HG02884 (cell line): Measurements from ENCODE around the gene GALNT17.

ENCODE experiments used
- ATAC-seq: cut with Tn5 transposase; IDR thresholded peaks from one replicate; pipeline ENCODE4 v1.9.1; 2021; ENCODE audit warnings: mild to moderate bottlenecking, moderate library complexity; ENCODE audit not compliant: unreplicated experiment

Gene GALNT17

DNA sequence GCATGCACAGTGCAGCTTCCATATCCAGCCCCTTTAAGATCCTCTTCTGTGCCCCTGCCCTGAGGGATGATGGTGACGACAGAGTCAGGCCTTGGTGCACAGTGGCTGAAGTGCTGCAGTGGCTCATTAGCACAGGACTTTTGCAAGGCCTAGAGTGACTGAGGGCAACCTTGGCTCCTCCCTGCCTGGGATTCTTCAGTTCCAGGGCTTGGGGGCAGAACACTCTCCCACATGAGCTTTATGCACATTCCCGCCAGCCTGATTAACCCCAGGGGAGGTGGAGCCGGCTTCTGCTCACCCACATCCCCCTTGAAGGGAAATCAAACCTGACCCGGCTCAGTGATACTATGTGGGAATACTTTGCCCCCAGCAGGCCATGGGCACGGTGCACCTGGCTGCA is 253.4 kb downstream of the GALNT17 start:
- ATAC-seq = no peak

DNA sequence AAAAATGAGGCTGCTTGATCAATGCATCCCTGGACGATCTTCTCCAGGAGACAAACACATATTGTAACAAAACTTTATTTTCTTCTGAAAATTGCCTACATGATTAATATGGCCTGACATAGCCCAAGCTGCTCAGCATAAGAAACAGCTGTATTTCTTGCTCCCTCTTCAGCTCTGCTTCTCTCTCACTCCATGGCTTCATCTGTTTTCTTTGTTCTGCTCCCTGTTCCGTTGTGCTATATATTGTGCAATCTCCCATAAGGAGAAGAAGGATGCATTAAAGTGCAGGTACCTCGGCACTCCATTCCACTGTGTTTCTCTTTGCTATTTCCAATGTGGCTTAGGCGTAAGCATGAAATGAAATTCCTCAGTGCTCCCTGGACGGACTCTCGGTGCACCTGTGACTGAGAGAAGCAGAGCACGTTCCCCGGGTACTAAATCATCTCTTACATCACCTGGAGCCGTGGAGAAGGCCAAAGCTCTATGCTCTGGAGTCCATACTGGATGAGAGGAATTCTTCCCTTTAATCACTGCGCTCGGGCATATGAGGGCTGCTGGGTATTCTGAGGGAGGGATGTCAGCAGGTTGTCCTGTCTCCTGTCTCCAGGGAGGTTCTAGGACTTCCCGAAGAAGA is 254.3 kb downstream of the GALNT17 start:
- ATAC-seq = no peak

DNA sequence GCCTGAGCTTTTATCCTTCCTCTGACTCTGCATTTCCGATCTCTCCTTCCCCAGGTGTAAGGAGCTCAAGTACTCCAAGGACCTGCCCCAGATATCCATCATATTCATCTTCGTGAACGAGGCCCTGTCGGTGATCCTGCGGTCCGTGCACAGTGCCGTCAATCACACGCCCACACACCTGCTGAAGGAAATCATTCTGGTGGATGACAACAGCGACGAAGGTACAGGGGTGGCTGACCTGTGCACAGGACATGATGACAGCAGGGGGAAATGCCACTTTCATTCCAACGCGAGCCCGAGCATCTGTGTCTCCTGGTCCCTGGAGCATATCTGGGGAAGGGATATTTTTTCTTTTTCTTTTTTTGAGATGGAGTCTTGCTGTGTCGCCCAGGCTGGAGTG is 256.2 kb downstream of the GALNT17 start:
- no peak for ATAC-seq

DNA sequence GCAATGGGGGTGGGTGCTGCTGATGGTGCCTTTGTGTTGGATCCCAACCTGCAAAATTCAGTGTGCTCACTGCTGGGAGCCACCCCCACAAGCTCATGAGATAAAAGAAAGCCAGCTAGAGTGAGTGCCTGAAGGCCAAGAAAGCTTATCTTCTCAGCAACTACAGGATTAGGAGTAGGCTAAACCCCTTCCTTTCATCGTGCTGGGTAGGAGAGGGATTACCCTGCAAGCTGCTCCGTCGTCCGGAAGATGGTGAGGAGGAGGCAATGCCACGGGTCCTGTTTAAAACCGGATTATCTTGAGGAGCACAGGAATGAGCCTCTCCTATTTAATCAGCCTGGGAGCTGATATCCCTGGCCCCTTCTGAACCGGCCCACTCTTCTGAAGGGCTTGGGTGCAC is 258.0 kb downstream of the GALNT17 start:
- no peak for ATAC-seq

DNA sequence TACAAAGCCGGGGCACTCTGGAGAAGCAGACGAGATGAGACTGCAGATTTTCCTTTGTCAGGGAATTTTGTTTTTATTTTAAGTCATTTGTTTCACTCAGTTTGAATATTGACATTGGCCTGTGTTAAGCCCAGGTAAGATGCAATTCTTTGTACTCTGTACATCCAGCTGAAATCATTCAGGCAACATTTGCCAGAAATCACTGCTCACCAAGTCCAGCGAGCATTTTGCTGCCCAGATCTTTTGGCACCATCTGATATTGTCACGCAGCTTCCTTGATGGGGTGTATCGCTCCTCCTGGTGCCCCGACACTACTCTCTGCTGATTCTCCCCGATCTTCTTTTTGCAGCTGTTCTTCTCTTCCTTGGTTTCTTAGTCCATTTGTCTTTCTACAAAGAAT is 261.7 kb downstream of the GALNT17 start:
- no peak for ATAC-seq

DNA sequence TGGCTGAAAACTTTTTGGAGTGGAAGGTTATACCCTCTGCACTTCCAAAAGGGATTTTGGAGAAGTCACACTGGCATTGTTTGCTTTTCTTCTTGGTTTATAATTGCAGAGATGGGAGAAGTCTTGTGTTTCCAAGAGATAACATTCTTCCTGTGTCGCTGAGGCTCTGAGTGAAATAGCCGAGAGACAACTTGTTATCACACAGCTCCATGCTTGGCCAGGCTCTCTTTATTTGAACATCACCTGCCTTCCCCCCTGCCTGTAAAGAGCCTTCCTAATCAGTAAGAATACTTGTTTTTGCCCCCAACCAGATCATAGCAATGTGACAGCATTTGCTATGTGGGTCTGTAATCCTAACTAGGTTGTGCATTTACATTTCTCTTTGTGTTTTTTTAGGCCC is 270.7 kb downstream of the GALNT17 start:
- no peak for ATAC-seq

DNA sequence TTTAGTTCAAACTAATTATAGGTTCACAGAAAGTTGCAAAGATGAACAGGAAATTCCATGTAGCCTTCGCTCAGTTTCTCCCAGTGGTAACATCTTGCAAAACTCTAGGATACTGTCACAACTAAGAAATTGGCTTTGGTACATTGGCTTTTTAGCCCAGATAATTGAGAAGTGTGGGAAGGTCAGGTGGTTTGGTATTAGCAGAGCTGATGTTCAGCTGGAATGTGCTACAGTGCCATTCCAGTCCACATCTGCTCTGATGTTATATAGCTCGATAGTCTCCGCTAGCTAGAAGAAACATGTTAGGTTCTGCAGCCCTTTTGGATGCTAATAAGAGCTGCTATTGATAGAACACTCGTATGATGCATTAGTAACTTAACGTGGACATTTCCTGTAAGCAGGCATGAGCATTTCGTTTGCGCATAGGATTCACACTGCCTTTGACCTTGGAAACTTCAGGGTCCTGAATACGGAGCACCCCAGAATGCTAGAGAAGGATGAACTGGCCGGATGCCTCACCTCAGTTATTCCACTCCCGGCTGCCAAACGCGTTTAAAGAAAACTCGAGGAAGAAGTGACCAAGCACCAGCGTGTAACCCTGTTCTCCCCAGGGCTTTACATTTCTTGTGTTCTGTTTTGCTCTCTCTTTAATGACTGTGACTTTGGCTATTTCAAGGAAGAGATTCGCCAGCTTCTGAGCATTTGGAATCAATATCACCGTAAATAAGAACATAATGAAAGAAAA is 271.4 kb downstream of the GALNT17 start:
- no peak for ATAC-seq

DNA sequence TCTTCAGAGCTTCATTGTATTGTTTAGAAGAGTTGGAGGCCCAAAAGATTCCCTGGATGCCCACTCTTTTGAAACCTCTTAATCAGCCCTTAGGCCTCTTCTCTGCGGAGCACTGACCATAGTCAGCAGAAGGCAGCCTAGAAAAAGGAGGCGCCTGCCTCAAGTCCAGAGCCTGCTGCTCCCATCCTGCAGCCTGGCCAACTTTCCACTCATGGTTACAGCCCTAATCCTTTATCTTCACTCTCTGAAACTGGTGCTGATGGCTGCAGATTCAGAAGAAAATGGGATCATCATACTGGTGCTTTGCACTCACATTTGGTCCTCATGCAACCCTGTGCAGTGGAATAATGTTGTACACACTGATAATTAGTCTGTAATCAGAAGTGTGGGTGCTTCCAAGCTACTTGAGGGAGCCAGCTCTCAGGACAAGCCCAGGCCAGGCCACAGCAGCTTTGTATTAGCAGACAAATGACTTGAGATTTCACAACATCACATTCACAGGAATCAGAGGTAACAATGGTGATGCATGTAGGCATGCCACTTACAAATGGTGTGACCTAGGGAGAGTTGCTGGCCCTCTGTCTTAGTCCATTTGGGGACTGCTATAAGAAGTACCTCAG is 272.9 kb downstream of the GALNT17 start:
- no peak for ATAC-seq

DNA sequence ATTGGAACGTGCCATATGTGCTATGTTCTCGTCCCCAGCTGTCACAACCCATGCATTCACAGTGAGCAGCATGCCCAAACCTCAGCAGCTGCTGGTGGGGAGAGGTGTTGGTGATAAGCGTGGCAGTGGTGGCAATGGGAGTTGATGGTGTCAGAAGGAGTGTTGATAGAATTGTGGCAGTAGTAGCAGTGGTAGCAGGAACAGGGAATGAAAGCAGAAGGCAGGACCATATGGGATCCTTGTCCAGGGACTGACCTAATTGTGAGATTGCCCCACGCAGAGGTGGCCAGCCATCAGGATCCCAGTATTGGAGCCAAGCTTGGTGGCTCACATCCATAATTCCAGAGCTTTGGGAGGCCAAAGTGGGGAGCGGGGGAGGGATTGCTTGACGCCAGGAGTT is 276.3 kb downstream of the GALNT17 start:
- no peak for ATAC-seq

DNA sequence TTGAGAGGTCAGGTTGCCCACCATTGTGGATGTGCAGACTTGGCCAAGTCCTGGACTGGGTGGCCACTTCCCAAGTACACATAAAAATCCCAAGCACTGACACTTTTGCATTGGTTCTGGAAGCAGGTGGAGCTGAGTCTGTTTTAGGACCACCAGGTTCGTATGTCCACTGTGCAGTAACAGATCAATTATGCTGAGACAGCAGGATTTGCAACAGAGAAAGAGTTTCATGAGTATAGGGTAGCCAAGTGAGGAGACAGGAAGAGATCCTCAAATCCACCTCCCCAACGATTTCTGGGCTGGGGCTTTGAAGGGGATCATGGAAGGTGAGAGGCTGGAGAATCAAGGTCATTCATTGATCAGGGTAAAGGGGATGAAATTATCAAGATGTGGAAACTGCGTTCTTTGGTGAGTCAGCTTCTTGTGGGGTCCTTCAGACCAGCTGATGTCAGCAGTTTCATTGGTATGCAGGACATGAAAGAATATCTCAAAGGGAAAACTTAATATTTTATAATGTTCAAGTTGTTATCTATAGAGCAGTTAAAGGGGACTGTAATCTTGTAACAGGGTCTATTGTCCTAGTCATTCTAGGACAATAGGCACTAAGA is 277.7 kb downstream of the GALNT17 start:
- ATAC-seq = no peak

DNA sequence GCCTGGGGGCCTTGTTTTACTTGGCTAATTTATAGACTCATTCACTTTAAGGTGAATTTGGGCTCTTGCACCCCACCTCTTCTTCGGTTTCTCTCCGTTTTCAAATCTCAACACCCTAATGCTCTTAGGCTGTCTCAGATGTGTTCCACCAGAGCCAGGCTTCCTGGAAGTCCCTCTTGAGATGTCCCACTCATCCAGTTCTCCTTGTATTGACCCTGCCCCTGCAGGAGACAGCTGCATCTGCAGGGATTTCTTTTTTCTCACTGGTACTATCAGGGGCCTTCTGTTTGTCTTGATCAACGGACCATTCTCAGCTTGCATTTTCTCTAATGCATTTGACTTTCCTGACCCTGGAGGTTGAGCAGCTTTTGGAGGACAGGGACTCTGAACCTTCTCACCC is 279.5 kb downstream of the GALNT17 start:
- ATAC-seq = no peak

DNA sequence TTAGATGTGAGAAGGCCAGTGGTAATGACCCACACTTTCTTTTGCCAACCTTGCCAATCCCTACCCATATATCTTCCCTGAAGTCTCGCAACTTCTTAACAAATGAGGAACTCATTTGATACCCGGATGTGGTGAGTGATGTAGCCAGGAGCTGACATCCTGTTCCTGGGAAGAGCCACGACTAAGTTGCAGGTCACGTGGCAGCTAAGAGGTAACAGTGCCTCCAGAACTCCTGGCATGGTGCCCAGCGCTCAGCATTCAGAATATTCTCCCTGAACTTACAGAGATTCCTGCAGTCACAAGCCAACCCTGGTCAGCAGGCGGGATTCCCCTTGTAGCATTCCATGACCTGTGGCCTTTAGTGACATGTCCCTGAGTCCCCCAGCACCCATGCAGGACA is 282.5 kb downstream of the GALNT17 start:
- no peak for ATAC-seq

DNA sequence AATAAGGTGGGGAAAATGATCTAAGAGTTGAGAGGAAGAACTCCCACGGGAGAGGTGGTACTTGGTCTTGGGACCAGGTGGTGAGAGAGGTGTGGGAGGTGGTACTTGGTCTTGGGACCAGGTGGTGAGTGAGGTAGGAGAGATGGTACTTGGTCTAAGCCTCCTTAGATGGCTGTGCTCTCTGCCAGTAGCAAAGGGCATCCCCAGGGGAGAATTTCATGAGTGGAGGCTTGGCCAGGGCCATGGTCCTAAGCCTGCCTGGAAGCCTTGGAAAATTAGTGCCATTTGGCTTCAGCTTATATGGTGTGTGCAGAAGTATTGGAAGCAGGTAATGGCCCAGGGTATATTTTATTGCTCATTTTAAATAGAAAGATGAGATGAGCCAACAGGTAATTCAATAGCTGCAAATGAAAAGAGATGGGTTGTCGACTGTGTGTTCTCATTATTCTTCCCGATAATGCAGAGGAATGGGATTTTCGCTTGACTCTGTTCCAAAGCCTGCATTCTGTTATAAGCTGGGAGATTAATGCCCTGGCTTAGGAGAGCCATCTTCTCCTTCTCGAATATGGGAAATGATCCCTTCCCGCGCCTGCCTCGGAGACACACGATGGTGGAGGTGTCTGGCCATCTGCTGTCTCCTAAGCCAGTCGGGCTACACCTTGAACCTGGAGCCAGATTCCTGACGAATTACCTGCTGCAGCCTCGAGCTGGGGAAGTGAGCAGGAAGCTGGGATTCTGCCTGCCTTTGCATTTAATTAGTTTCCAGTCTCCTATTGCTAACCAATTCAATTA is 287.8 kb downstream of the GALNT17 start:
- no peak for ATAC-seq

DNA sequence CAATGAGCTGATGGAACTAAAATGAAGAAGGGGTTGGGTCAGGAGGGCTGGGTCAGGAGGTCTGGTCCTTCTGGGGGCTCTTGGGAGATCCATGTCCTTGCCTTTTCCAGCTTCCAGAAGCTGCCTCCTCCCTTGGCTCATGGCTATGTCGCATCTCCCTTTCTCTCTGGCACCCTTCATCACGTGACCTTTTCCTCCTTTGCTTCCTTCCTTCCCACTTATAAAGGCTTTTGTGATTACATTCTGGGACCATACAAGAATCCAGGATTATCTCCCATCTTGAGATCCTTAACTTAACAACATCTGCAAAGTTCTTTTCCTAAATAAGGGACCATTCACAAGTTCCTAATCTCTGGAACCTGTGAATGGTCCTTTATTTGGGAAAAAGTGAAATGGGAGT is 290.2 kb downstream of the GALNT17 start:
- no peak for ATAC-seq

DNA sequence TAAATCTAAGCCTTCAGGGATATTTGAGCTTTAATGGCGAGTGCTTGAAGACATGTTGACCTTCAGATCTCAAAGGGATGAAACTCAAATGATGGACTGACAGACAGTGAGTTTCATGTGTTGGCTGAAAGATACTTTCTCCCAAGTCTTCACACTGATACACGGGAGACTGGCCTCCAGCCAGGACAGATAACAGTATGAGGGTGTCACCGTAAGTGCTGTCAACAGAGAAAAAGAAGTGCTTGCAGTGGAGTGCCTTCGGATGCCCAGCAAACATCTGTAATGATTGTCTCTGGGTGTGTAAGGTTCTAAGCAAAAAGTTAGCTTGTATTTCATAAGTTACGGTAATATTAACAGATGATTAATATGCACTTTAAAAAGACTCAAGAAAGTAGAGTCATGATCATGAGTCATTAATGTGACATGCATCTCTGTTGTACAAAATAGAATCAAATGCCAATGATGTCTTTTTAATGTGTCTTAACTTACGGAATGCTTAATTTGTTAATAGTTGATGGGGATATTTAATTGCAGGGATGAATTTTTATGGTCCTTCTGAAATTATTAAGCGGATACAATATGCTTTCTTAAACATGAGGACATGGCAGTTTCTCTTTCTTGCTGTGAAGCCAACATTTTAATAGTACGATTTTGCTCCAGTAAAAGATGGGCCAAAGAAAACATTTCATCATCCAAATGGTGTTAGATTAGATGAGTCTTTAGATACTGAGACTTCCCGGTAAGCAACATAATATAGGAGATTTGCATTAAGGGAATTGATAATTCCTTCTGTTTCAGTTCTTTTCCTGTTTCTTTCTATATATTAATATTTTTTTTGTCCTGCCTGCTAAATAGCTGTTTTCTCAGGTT is 292.5 kb downstream of the GALNT17 start:
- ATAC-seq = no peak

DNA sequence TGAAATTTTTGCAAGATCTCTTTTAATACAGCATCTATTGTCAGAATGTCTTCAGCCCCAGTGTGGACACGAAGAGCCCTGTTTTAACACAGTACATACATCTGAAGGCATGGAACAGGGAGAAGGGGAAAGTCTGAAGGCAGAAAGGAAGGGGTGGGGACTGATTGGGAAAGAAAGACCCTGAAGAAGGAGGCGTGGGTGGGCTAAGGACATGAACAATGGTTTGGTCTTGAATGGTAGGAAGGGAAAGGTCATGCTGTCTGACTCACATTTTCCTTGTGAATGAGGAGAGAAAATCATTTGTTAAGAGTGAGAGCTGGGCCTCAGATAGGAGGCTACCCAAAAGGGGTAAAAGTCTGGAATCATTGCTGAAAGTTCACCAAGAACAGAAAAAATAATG is 297.1 kb downstream of the GALNT17 start:
- no peak for ATAC-seq

DNA sequence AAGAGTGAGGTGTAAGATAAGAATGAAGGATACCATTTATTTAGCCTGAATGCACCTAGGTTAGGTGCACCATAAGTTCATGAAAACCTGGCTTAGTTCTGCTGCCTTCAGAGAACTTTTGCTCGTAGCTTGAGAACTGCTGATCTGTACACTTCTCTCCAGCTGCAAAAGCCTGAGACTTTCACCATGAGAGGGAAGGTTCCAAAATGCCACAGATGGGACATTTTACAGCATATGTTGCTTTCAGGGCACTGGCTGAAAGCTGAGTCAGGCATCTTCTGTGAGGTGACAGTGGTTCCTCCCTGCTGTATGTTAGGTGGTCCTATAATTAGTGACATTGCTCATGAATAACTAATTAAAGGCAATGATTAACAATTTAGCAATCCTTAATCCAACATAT is 298.3 kb downstream of the GALNT17 start:
- ATAC-seq = no peak

DNA sequence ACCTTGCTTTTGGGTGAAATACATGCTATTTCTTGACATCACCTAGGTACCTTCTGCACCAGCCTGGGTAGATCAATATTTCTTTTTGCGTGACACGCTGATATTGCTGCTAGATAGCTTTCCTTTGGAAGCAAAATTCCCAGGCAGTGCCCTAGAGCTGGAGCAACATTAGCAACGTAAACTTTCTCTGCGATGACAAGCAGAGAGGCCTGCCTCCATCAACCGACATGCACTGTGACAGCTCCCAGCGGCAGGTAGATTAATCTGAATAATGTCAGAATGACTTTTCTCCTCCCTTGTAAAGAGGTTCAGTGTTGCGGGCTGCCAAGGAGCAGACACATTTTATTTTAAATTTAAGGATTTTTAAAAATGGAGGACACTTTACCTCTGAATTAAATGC is 307.4 kb downstream of the GALNT17 start:
- no peak for ATAC-seq

DNA sequence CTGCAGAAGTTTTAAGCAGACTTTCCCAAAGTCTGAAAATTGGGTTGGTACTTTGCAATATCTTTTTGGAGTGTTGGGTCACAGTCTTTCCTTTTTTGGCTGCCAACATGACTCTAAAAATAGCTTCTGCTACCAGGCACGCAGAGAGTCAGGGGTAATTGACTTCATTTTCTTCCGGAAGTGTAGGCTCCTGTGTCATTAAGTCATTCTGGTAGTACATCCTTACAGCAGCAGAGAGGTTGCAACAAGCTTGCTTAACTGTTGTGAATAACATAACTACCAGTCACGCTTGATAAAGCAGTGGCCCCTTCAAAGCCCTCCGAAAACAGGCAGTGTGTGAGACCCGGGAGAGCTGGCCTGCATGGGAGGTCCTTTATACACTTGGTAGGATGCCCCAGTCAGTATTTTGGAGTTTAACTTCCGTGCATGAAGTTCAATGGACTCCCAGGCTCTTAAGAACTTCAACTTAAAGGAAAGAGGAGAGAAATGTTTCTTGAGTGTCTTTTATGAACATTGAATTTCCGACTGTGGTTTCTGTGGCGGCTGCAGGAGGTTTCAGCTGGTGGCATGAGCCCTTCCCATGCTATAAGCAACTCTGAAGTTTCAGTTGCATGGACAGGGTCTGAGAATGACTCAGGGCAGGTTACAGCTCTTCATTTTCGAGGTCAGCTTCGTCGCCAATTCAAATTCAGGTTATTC is 310.7 kb downstream of the GALNT17 start:
- ATAC-seq = no peak

DNA sequence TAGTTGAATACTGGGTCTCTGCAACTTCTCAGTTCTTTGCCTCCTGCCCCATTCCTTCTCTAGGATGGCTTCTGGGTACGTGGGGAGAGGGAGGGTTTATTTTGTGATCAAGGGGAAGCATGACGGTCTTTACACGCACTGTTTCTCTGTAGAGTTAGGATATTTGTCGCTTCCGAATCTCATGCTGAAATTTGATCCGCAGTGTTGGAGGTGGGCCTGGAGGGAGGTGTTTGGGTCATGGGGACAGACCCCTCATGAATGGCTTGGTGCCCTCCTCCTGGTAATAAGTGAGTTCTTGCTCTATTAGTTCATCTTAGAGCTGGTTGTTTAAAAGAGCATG is 311.2 kb downstream of the GALNT17 start:
- no peak for ATAC-seq
